A673 (cell line): ENCODE data around the gene UBE3A. TPM values are rescaled to one million over a fixed set of nuclear protein-coding genes. Genes with fewer than 3 reads are reported as not detected.

Source experiments
- BruUV-seq: library from RNA; stranded (reverse); fragments of 400-500 nt; replicated peaks from 2 replicates; lab custom pipeline; 2021; lab: Mats Ljungman, UMichigan
- CTCF ChIA-PET: fragments of 300-600 bp; sonication (Branson Sonifier 250); formaldehyde crosslinking; loops from one replicate; lab custom pipeline; 2022; ENCODE audit warnings: antibody characterized with exemption; lab: Charles Lee
- POLR2A ChIA-PET: fragments of 300-600 bp; sonication (Branson Sonifier 250); formaldehyde crosslinking; loops from one replicate; lab custom pipeline; 2022; ENCODE audit warnings: antibody characterized with exemption; ENCODE audit not compliant: low non-redundant PET; lab: Charles Lee
- DNase-seq: peaks from one replicate; pipeline ENCODE4 v3.0.0-alpha.2; 2015; ENCODE audit warnings: low spot score
- H3K27ac ChIP-seq: fragments of 200-600 bp; sonication (generic); 2 replicates; pipeline ENCODE4 v1.5.1; 2016; ENCODE audit warnings: mixed run types, low read depth, mild to moderate bottlenecking, mixed read lengths, antibody characterized with exemption, low read length; ENCODE audit not compliant: poor library complexity, severe bottlenecking
- H3K27me3 ChIP-seq: fragments of 200-600 bp; sonication (generic); replicated peaks from 2 replicates; pipeline ENCODE4 v1.6.1; 2017; ENCODE audit warnings: mixed run types, low read depth, mild to moderate bottlenecking, mixed read lengths, antibody characterized with exemption, low read length; ENCODE audit not compliant: insufficient read depth, poor library complexity
- H3K36me3 ChIP-seq: fragments of 200-600 bp; sonication (generic); 2 replicates; pipeline ENCODE4 v1.6.1; 2016; ENCODE audit warnings: mixed run types, mild to moderate bottlenecking, mixed read lengths, antibody characterized with exemption, low read length; ENCODE audit not compliant: insufficient read depth, poor library complexity, severe bottlenecking
- H3K4me1 ChIP-seq: fragments of 200-600 bp; sonication (generic); 2 replicates; pipeline ENCODE4 v1.6.1; 2017; ENCODE audit warnings: mixed run types, mild to moderate bottlenecking, mixed read lengths, antibody characterized with exemption, low read length; ENCODE audit not compliant: insufficient read depth, poor library complexity, severe bottlenecking
- H3K4me3 ChIP-seq: fragments of 200-600 bp; sonication (generic); 2 replicates; pipeline ENCODE4 v1.5.1; 2016; ENCODE audit warnings: low read depth, mixed run types, mild to moderate bottlenecking, mixed read lengths, low read length; ENCODE audit not compliant: poor library complexity, severe bottlenecking
- H3K9me3 ChIP-seq: fragments of 200-600 bp; sonication (generic); 2 replicates; pipeline ENCODE4 v1.6.1; 2016; ENCODE audit warnings: mixed run types, low read depth, mild to moderate bottlenecking, mixed read lengths, antibody characterized with exemption, low read length; ENCODE audit not compliant: poor library complexity, severe bottlenecking
- CTCF ChIP-seq: fragments of 300-800, 200-600 bp; sonication (generic); conservative IDR thresholded peaks from 2 replicates; pipeline ENCODE4 v1.5.1; 2017; ENCODE audit warnings: low read depth, mild to moderate bottlenecking, antibody characterized with exemption, low read length, moderate library complexity, mixed read lengths
- EZH2 ChIP-seq: fragments of 200-600 bp; sonication (generic); IDR thresholded peaks from 2 replicates; pipeline ENCODE4 v1.6.1; 2017; ENCODE audit warnings: borderline replicate concordance, low read depth, mild to moderate bottlenecking, mixed read lengths, antibody characterized with exemption, low read length; ENCODE audit not compliant: poor library complexity, severe bottlenecking
- intact Hi-C: fragments of 100-400 bp; cut with micrococcal nuclease; formaldehyde crosslinking; loops from one replicate; pipeline ENCODE4 v1.10.0; 2022; ENCODE audit not compliant: unreplicated experiment
- total RNA-seq: library from RNA; stranded (reverse); gene quantifications from 2 replicates; pipeline ENCODE4 v1.2.3, GENCODE V29; 2021

UBE3A gene
- total RNA-seq, 1 experiment from 2014 or later, result 104 TPM

- TF ChIP-seq EZH2 (no peak), CTCF (no peak)
- intact Hi-C loops, result no loop called here
- CTCF ChIA-PET, result no interaction called here
- no TSS peak for BruUV-seq
- Histone ChIP-seq H3K9me3 (peaks cover 27% of the 10 kb centered on the region), H3K36me3 (no peaks in the 10 kb centered on the region), H3K27ac (no peak overlapping the region), H3K4me3 (no peak overlapping the region), H3K27me3 (no peaks in the 10 kb centered on the region), H3K4me1 (no peaks in the 10 kb centered on the region)
- POLR2A ChIA-PET, result no interaction called here
- DNase-seq, result no peak
Observed at GRCh38 chr15:25451501-25451900, 12.7 kb upstream of the UBE3A start.

GRCh38 chr15:25450163-25450562 is 11.3 kb upstream of the UBE3A start:
- CTCF ChIA-PET, result no interaction called here
- no TSS peak for BruUV-seq
- no peak for TF ChIP-seq CTCF
- TF ChIP-seq EZH2, result no peak
- POLR2A ChIA-PET, result no interaction called here
- Histone ChIP-seq H3K4me3 (no peak overlapping the region), H3K27me3 (no peaks in the 10 kb centered on the region), H3K36me3 (no peaks in the 10 kb centered on the region), H3K27ac (no peak overlapping the region), H3K4me1 (no peaks in the 10 kb centered on the region), H3K9me3 (peaks cover 27% of the 10 kb centered on the region)
- DNase-seq, result no peak
- intact Hi-C loops, result no loop called here

- no peak for TF ChIP-seq CTCF
- TF ChIP-seq EZH2, result no peak
- CTCF ChIA-PET, result no interaction called here
- H3K4me3 ChIP-seq, result no peak overlapping the region
- no peaks in the 10 kb centered on the region for H3K4me1 ChIP-seq
- no peak overlapping the region for H3K27ac ChIP-seq
- H3K27me3 ChIP-seq, result no peaks in the 10 kb centered on the region
- no peak for DNase-seq
- no peaks in the 10 kb centered on the region for H3K36me3 ChIP-seq
- POLR2A ChIA-PET, result no interaction called here
- BruUV-seq, result no TSS peak
- intact Hi-C loops, result no loop called here
- peaks cover 9% of the 10 kb centered on the region for H3K9me3 ChIP-seq
Observed at GRCh38 chr15:25446076-25446475, 7.3 kb upstream of the UBE3A start.
